SK-N-DZ (cell line): ENCODE measurements around the gene TLE4.

ENCODE experiments used
- DNase-seq: peaks from one replicate; pipeline ENCODE4 v3.0.0-alpha.2; 2015; ENCODE audit warnings: low spot score

The TLE4 gene

DNA sequence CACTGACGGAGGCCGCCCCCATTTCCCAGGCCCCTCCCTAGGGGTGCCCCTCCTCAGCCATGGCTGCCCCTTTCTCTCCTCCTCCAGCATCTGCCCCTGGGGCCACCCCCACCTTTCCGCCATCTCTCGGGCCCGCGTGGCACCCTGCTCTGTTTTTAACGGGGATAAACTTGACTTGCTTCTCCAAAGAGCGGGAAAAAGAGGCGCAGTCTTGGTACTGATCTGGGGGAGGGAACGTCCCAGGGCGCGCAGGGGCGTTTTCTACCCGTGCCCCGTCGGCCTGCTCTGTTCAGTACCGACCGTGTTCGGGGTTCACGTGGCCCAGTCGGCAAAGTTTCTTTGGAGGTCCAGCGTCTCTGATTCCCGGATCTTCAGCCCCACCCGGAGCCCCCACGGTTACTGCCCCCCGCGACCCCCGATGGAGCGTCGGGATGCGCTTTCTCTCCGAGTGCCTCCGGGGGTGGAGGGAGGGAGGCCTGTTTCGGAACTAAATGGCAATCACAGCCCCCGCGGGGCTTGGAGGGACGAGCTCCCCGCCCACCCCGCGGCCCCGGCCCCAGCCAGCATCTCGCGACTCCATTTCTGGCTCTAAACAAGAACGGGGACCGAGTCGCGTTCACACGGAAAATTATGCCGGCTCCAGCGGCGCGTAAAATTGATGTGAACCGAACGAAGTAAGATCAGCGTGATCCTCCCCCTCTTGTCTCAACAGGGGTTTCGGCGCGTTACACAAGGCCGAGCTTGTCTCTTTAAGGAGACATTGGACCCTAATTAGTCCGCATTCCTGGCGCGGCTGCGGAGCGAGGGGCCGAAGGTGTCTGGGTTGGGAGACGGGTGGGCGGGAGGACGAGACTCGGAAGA lies 1.1 kb upstream of the TLE4 start:
- DNase-seq: peak; percentile 50

DNA sequence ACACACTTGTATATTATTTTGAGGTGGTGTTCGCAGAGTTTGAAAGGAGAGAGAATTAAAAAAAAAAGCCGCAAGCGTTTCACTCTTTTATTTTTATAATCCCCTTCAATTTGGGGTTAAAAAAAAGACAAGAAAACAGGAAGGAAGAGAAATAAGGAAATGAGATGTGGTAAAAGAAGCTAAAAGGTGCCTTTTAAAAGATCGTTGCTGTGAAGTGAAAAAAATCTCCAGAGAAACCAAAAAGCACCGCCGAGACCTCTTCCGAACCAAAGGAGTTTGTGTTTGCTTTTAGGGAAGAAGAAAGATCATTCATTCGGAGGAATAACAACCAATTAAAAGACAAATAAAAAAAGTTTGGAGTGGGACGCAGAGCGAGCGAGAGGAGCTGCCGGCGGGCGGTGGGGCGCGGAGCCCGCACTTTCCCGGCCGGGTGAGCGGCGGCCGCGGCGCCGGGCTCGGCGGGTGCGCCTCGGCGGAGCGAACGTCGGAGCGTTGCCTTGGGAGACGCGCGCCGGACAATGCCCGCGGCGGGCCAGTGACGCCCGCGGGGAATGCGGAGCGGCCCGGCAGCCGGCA lies 355 bp downstream of the TLE4 start:
- DNase-seq: no peak

DNA sequence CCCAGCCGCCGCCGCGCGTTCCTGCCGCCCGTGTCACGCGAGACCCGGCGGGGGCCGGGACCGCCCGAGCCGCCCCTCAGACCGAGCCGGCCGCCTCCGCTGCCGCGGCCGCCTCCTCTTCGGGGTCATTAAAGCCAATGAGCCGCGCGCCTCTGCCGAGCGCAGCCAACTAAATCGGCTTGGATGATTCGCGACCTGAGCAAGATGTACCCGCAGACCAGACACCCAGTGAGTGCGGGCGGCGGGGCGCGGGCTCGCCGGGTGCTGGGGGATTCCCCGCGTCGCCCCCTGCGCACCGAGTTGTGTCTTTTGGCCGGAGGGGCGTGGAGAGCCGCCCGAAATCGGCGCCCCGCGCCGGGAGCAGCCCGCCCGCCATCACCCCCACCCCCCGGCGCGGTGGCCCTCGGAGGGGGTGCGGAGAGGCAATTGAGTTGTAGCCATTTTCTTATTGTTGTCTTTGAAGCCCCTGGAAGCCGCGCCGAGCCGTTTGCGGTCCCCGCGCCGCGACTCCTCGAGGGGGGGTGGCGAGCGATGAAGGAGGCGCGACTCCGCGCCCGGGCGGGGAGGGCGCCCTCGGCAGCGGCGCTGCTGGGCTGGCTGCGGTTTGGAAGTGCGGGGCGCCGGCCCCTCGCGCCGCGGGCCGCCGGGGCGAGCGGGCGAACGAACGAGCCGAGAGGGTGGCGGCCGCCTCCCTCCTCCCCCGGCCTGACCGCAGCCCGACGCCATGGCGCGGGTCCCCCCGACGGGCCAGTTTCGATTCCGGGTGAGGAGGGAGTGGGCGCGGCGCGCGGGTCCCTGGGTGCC lies 1.0 kb downstream of the TLE4 start:
- DNase-seq: no peak

DNA sequence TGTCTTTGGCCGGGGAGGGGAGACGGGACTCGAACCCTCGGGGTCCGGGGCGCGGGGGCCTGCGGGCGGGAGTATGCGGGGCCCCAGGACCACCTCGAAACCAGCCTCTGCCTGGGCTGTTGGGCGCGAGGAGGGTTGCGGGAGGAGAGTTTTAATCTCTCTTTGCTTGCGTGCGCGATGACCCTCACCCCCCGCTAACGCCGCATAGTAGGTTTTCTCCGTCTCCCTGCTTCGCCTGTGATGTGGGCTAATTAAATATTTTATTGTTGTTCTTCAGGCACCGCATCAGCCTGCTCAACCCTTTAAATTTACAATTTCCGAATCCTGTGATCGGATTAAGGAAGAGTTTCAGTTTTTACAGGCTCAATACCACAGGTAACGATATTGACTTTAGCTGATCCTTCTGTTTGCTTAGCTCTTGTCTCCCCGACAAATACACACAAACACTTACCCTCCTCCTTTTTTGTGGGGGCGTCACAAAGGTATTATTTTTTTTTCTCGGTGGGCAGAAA lies 1.7 kb downstream of the TLE4 start:
- no peak for DNase-seq

DNA sequence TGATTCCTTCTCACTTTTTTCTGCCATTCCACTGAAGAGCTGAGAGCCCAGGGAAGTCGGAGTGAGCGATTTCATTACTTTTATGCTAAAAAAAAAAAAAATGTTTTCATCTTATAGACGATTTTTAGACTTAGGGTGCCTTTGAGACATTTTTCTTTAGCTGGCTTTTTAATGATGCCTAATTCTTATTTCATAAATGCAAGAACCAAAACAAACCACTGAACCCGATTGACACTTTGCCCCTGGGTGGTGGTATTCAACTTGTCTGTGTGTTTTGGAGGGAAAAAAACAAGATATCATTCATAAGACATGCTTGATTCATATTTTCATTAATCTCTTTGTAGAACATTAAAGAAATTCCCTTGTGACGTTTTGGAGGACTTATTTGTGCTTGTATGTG lies 2.4 kb downstream of the TLE4 start:
- no peak for DNase-seq

DNA sequence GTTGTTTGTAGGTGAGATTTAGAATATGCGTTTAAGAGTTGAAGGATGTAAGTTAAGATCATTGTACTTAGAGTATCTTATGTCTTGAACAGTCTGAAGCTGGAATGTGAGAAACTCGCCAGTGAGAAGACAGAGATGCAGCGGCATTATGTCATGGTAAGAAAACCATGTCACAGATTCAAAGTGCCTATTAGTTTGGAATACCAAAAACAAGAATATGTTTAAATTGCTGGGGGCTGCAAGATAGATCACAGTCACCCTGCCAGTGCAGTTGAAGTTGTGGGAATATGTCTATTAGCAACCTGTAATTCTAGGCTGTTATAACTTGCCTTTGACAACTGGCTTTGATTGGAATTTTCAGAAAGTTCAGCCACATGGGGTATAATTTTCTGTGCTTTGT lies 3.0 kb downstream of the TLE4 start:
- no peak for DNase-seq

DNA sequence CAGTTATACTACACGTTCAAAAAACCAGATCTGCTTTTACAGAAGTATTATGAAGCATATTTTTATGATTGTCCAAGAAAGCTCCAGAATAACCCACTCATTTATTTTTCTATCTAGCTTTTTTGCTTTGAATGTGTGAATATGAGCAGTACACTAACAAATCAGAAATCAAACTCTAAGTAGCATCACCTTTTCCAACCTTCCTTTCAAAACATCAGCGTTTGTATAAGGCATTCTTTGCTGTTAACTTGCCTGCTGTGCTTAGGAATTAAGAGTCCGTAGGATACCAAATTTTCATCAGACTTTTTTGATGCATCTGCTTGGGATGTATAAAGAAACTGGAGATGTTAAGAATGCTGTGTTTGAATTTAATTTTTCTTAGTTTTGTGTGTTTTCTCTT lies 3.8 kb downstream of the TLE4 start:
- no peak for DNase-seq

DNA sequence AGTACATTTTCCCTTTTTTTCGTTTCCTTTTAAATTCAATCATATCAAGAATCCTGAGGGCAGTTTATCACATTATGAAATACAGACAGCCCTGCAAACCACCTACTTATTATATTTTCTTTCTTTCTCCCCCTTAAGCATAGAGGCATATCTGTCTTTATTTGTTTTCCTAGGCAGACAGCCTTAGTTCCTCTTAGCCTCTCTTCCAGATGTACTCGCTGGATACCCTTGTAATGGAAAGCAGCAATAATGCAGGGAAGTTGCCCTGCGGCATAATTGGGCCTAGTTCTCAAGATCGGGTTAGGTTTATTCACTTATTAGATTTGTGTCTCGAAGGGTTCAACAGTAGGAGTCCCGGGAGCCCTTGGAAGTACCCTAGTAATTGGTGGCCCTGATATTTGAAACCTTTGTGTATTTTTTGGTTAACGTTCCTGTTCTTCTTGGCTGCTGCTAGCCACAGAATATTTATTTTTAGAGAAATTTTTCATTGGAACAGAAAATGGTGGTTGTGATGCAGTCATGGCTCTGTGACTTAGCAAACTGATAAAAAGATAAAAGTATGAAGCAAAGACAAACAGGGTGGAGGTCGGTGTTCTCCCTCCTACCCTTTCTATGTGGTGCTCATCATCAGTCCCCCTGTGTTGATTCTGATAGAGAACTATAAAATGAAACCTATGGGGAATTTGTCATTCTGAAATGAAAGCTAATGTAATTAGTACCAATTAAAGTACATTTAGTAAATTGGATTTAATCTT lies 6.4 kb downstream of the TLE4 start:
- DNase-seq: peak; percentile 89

DNA sequence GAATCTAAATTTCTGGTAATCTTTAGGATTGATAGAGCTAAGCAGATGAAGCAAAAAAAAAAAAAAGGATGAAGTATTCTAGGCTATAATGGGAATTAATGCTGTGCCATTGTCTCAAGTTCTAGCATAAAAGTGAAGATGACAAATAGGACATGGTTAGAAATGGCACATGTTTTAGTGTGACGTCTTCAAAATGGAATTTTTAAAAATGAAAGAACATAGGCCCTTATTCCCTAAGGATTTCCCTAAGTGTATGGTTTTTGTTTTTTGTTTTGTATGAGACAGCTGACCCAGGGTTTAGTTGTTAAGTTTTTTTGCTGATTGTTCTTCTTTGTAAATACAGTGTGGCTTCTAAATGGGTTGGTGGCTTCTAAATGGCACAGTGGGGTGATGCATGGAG lies 7.1 kb downstream of the TLE4 start:
- DNase-seq: no peak

DNA sequence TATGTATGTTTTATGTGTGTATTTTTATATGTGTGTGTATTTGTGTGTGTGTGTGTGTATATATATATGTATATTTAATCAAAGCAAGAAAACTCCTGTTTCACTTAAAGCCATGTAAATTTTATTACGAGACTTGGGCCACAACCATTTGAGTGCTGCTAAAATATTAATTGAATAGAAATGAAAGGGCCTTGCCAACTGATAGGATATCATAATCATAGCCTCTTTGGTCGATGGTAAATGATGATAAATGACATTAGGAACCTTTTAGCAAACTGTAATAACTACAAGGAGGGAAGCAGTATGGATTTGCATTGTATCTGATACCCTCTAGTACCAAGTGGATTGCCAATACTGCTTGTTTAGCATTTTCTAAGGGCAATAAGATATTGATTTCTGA lies 7.9 kb downstream of the TLE4 start:
- peak; percentile 38 for DNase-seq

DNA sequence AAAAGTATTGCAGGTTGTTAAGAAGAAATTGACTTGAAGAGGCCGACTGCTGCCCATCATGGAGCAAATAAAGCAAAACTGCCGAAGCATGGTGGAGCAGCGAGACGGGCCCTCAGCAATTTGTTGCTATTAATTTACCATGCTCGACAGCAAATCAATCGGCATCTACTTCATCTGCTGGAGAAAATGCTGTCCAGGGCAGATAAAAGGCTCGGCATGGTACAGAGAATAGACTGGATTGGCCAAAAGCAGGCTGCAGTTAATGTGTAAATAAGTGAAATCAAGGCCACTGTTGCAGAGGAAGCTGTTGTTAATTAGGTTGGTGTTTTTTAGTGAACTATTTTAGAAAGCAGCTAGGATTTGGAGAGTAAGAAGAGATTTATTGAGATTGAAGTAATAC lies 8.3 kb downstream of the TLE4 start:
- peak; percentile 74 for DNase-seq

DNA sequence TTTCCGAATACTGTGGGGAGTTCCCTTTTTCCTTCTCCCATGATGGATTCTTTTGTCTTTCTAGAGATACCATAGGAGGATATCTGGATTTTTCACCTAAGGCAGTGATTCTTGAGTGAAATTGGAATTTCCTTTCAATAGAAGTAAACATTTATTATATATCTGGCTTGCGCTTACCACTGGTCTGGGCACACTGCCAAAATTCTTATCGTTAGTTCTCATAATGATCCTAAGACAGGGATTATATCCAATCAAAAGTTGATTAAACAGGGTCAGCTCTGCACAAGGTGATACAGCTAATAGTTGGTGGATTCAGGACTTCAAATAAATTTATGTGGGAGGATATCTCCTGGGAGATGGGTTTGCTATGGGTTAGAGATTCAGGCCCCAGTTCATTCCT lies 9.6 kb downstream of the TLE4 start:
- no peak for DNase-seq

DNA sequence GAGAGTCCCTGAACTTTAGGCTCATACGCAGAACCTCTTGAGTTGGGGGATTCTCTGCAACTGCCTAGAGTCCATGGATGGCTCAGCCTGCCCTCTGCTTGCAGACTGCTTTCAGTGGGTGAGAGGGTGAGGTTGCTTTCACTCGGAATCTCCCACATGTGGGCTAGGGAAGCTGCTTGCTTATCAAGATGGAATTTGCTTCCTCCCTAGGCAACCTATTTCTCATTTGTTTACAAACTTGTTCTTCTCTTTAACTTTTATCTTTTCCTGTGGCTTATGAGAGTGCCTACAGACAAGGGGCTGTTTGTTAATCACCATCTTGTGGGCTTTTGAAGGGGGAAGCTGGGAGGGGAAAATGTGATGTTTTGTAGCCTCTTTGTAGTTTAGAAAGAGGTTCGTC lies 10.0 kb downstream of the TLE4 start:
- DNase-seq: no peak

DNA sequence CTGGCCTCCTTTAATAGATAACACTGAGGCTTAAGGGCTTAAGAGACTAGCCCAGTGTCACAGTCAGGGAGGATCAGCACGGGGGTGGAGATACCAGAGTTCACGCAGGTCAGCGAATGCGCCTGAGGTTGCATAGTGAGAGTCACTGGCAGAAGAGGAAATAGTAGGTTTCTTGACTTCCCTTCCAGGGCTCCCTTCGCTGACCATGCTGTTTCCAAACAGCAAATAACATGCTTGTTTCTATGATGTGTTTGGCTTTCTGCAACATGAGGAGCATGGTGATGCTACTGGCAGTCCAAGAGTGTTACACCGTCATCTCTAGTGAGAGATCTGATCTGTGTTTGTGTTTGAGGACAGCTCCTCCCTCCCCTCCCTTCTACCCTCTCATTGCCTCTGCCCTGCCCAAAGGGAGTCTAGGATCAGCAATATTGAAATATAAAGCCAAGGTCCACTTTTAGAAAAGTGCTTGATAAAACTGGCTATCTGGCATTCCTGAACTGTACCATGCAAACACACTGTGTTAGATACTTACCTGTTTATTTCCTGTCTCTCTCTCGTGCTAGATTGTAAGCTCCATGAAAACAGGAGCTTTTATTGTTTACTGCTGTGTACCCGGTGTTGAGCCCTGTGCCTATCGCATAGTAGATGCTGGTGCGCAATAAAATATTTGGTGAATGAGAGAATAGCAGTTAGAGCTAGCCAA lies 12.3 kb downstream of the TLE4 start:
- DNase-seq: no peak

DNA sequence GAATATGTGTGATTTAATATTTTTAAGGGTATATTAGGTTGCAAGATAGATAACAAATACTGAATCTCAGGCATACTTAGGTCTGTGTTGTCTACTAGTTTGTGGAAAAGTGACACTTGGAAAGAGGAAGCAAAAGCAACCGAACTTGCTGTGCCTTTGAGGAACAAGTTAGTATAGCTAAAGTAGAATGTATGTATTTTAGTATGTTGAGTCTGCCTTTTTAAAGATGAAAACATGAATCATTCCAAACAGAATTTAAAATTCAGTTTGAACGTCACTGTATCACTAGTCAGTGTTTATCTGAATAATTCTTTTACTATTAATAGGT lies 12.9 kb downstream of the TLE4 start:
- DNase-seq: no peak

DNA sequence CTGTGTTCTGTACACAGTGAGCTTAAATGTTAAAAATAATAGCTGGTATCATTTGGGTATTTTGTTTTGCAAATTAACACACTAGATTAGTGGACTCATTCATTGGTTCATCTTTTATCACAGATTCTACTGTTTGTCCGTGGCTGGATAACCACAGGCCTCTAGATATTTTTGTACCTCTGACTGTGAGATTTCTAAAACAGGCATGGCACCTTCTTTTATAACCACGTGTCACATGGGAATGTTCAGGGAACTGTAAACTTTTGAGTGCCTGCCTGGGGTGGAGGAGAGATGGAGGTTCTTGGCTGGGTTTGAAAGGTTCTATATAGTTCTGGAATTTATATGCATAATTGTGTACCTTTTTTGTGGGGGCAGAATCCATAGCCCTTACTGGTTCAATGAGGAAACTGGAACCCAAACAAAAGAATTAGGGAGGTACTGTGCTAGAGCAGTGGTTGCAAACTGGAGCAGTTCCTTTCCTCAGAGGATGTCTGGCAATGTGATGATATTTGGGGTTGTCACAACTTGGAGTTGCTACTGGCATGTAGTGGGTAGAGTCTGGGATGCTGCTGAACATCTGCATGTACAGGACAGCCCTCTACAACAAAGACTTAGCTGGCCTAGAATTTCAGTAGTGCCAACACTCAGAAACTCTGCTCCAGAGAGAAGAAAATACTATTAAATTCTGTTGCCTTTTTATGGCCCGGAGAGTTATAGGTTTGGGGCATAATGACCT lies 16.9 kb downstream of the TLE4 start:
- no peak for DNase-seq

DNA sequence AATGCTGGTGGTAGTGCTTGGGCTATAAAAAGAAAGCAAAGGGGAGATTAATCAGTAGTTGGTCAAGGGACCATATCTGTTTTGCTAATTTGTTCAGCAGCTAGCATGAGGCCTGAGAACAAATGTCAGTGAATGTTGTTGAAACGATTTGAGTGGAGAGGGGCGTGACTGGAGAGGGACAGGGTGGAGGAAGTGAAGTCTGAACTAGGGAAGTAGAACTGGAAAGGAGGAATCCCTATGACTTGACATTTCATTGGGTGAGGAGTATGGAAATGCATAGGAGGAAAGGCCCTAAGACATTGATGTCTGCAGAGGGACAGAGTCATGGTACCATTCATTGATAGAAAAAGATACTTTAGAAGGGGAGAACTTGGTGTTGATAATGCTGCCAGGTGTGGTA lies 19.7 kb downstream of the TLE4 start:
- DNase-seq: no peak

DNA sequence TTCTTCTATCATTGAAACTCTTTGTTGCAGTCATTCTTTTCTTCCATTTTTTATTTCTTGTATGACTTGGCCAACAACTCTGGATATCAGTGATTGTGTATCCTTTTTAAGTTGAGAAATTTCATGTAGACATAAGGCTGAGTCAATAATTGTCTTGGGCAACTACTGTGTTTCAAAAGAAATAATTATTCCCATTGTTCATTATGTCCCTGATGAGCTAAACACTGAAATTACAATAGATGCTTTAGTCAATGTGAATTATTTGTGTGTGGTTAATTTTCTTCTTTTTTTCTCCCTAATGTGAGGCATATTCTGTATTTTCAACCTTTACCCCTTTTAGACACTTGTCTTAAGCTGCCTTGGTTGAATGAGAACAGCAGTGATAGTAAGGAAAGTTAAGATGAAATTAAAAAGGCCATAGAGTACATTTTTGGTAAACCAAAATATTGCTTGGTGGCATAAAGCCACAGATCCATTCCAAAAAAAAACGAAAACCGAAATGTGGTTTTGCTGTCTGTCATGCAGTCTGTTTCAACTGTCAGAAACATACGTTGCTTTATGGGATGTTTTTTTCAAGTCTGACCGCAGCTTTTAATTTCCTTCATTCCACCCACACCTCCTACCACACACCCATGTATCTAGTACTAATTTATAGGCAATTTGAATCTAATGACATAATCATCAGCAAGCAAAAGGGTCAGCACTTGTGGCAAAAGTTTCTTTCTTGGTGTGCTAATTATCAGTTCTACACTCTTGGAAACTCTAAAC lies 21.1 kb downstream of the TLE4 start:
- DNase-seq: no peak

DNA sequence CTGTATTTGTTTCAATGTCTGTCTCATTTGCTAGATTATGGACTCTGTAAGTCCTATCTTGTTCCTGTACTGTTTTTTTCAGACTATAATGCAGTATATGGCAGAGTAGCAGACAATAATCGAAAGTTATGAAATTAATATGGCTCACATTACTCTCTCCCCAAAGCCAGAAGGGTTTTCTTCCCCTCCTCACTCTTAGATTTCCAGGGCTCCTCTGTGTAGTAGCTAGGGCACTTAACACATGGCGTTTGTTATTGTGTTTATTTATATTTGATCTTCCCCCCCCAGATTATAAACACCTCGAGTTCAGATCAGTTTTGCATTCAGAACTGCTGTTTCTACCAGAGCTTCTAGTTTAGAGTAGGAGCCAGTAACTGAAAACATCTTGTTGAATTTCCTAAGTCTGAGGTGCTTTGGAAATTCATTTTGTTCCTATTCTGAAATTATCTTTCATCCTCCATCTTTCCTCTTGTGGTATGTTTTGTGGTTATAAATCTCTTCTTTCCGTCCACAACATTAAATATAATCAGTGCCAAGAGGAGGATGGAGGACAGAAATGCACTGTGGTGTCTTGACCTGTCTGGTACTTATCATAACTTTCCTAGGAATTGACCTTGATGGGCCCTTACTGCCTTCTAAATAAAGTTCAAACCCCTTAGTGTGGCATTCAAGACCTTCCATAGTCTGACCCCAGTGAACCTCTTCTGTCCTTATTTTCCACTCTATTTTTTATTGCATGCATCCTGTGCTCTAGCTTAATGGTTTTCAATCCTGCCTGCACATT lies 27.0 kb downstream of the TLE4 start:
- DNase-seq: peak; percentile 91
